ENCODE data around the gene H3-3A.

H3-3A gene

DNA sequence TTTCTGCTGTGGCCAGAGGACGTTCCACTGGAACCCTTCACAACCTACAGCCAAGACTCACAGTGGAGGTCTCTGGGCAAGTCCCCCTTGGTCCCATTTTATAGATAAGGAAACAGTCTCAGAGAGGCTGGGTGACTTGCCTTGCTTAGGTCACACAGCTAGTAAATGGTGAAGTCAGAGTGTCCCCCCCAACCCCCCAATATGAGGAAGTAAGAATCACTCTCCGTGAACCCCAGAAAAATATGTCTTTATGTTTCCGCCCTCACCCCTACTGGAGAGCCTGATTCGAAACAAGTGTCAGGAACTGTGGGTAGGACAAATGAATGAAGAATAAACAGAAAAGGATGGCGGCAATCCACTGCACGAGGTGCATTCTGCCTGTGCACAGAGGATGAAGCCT is 56.7 kb downstream of the H3-3A start:
- no peaks in the 10 kb centered on the region for H3K27me3 ChIP-seq (ENCODE audit: control insufficient read depth in 1 of 2, insufficient read depth in 2 of 2, low read length in 2 of 2)
- no peak overlapping the region for H3K9ac ChIP-seq (ENCODE audit: low read length)
- no peaks in the 10 kb centered on the region for H3K9me3 ChIP-seq (ENCODE audit: low read length)
- H3K36me3 ChIP-seq (ENCODE audit: insufficient read depth, low read length) = no peaks in the 10 kb centered on the region
- H3K27ac ChIP-seq (ENCODE audit: low read depth, low read length) = no peak overlapping the region
- no peak overlapping the region for H3K4me3 ChIP-seq (ENCODE audit: low read depth in 1 of 2, low read length in 2 of 2)
- peaks cover 3% of the 10 kb centered on the region for H3K4me1 ChIP-seq (ENCODE audit: insufficient read depth, low read length)

GRCh38 chr1:226120398-226120797 is 57.9 kb downstream of the H3-3A start:
- Histone ChIP-seq H3K36me3 (ENCODE audit: insufficient read depth, low read length) (no peaks in the 10 kb centered on the region), H3K9me3 (ENCODE audit: low read length) (no peaks in the 10 kb centered on the region), H3K4me3 (ENCODE audit: low read depth in 1 of 2, low read length in 2 of 2) (no peak overlapping the region), H3K27ac (ENCODE audit: low read depth, low read length) (no peak overlapping the region), H3K27me3 (ENCODE audit: control insufficient read depth in 1 of 2, insufficient read depth in 2 of 2, low read length in 2 of 2) (no peaks in the 10 kb centered on the region), H3K4me1 (ENCODE audit: insufficient read depth, low read length) (peaks cover 3% of the 10 kb centered on the region), H3K9ac (ENCODE audit: low read length) (no peak overlapping the region)

DNA sequence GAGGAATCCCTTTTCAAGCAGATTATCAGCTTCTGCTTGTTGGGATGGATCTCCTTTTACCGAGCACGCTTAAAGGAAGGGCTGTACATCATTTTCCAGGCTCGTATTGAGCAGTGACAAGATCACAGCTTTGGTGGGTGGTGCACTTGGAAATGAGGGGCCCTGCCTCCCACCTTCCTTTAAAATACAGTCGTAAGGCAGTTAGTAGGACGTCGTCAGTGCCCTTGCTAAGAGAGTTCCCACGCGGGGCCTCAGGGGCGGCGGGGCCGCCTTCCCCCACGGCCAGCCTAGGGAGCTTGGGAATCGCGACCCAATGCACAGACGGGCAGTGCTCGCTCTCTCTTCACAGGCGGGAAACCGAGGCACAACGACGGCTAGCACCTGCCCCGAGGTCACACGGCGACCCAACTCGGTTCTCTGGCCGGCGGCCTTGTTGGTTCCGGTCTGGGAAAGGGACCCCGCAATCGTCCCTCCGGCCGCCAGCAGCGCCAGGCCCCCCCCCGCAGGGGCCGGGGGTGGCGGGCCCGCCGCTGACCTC is 58.6 kb downstream of the H3-3A start:
- no peak overlapping the region for H3K9ac ChIP-seq (ENCODE audit: low read length)
- H3K4me1 ChIP-seq (ENCODE audit: insufficient read depth, low read length) = peaks cover 3% of the 10 kb centered on the region
- no peaks in the 10 kb centered on the region for H3K36me3 ChIP-seq (ENCODE audit: insufficient read depth, low read length)
- H3K9me3 ChIP-seq (ENCODE audit: low read length) = no peaks in the 10 kb centered on the region
- H3K27me3 ChIP-seq (ENCODE audit: control insufficient read depth in 1 of 2, insufficient read depth in 2 of 2, low read length in 2 of 2) = no peaks in the 10 kb centered on the region
- no peak overlapping the region for H3K27ac ChIP-seq (ENCODE audit: low read depth, low read length)
- no peak overlapping the region for H3K4me3 ChIP-seq (ENCODE audit: low read depth in 1 of 2, low read length in 2 of 2)

All from muscle layer of colon (tissue), 2 donors.